Measurements from ENCODE around the gene ASTN2.

- TF ChIP-seq, protein P1, sequence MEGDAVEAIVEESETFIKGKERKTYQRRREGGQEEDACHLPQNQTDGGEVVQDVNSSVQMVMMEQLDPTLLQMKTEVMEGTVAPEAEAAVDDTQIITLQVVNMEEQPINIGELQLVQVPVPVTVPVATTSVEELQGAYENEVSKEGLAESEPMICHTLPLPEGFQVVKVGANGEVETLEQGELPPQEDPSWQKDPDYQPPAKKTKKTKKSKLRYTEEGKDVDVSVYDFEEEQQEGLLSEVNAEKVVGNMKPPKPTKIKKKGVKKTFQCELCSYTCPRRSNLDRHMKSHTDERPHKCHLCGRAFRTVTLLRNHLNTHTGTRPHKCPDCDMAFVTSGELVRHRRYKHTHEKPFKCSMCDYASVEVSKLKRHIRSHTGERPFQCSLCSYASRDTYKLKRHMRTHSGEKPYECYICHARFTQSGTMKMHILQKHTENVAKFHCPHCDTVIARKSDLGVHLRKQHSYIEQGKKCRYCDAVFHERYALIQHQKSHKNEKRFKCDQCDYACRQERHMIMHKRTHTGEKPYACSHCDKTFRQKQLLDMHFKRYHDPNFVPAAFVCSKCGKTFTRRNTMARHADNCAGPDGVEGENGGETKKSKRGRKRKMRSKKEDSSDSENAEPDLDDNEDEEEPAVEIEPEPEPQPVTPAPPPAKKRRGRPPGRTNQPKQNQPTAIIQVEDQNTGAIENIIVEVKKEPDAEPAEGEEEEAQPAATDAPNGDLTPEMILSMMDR (IDR thresholded peaks at IDR 0.05; ENCODE audit: low read depth, low read length, poor library complexity, severe bottlenecking): no peak
- no peak for TF ChIP-seq EZH2phosphoT487 (IDR thresholded peaks at IDR 0.05; ENCODE audit: borderline replicate concordance, low read length)
These were observed 673.1 kb downstream of the ASTN2 start for GRCh38 chr9:116741742-116742141.

Measured in DOHH2 (cell line).